Measurements from ENCODE around the gene SP3.
"Not testable (repeated sequence)": the region's sequence is repeated elsewhere in the genome, so short reads cannot be mapped to it uniquely, and the experiment has no call there.

Gene SP3

DNA sequence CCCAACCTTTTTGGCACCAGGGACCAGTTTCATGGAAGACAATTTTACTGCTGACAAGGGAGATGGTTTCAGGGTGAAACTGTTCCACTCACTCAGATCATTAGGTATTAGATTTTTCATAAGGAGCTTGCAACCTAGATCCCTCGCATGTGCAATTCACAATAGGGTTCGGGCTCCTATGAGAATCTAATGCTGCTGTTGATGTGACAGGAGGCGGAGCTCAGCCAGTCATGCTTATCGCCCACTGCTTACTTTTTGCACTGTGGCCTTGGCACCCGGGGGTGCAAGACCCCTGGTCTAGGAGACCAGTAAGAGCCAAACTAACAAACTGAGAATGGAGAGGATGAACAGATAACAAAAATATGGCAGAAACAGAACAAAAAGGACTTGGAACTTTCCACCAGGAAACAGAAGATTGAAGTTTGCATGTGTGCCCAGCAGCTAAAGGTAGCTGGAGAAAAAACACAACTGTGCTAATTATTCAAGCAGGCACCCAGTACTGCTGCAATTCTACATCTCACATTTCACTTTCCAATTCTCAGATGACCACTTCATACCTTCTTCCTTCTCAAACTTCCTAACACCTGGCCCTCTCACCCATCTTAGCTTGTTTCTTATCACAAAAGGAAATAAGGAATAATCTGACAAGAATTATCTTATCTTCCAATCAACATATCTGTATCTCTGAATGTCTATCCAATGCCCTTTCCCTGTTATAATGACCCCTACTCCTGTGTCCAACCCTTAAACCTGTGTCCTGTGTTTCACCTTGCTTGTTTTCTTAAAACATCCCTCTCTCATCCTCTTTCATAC, 24.8 kb downstream of the SP3 start:
- DNase-seq, result no peak

DNA sequence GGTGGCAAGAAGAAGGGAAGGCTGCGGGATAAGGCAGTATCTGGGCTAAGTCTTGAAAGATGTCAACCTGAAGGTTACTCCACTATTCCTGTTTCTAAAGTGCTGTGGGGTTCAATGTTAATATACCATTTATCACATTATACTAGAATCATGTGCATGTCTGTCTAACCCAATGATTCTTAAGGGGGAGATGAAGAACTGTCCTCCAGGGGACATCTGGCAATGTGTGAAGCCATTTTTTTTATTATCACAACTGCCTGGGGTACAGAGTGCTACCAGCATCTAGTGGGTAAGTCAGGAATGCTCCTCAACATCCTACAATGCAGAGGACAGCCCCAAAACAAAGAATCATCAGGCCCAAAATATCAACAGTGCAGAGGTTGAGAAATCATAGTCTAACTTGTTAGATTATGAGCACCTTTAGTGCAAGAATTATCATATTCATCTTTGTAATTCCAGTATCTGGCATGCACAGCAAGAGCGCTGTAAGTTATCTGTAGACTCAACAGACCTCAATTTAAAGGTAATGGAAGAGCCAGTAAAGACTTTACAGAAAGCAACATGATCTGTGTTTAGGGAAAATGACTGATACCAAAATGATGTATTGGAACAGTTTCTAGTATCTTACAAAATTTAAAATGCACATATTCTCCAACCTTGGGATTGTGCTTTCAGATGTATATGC, 26.3 kb downstream of the SP3 start:
- no peak for DNase-seq

DNA sequence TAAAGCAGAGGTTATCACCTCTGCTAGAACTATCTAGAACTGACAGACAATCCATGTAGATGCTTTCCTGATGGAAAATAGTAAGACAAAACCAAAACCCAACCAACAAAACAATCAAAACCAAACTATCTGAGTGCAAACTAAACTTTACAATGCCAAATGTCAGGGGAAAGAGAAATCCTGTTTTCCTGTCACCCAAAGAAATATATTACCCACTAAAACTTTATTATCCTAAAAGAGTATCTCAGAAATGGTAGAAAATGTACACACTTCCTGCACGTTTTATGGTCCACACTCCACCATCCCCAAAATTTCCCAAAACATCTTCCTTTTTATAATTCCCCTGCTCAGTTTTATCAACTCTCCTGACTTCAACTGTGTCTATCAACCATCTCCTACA, 29.9 kb downstream of the SP3 start:
- no peak for DNase-seq

DNA sequence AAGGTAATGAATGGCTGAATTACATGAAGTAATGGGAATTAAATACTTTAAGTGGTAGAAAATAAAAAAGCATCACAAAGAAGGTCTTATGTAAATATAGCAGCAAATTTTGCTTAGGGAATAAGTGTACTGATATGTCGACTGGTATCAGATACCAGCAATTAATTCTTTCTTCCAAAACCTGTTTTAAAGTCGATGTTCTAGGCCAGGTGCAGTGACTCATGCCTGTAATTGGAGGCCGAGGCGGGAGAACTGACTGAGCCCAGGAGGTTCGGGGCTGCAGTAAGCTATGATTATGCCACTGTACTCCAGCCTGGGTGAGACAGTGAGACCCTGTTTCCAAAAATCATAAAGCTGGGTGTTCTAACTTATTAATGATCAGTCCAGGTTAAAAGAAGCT, 30.3 kb downstream of the SP3 start:
- DNase-seq, result no peak

DNA sequence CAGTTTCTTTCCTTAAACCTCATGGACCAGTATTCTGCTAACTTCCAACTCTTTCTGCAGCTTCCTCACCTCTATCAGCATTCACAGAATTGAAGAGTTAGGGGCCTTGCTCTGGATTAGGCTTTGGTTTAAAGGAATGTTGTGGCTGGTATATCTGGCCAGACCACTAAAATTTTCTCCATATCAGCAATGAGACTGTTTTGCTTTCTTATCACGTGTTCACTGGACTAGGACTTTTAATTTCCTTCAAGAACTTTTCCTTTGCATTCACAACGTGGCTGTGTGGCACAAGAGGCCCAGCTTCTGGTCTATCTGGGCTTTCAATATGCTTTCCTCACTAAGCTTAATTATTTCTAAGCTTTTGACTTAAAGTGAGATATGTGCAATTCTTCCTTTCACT, 33.4 kb downstream of the SP3 start:
- DNase-seq, result no peak

DNA sequence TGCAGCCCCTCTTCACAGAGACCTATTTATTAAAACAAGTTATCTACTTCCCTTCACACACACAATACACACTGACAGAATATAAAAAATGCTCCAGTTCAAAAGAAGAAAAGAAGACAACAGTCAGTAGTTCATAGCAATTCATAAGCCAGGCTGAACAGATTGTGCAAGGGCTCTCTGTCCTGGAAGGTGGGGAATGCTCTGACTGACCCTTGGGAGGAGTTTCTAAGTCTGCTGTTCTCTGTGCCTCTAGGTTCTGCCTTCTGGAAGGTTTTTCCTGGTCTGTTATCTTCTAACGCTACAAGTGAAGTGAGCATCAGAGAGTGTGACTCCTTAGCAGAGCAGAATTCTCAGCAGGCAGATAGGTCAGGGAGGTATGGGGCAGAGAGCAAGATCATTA, 35.7 kb downstream of the SP3 start:
- DNase-seq, result no peak

DNA sequence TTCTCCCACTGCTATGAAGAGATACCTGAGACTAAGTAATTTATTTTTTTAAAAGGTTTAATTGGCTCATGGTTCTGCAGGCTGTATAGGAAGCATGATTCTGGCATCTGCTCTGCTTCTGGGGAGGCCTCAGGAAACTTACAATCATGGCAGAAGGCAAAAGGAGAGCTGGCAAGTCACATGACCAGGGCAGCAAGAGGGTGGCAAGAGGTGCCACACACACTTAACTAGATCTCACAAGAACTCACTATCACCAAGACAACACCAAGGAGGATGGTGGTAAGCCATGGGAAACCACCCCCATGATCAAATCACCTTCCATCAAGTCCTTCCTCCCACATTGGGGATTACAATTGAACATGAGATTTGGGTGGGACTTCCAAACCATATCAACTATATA, 38.3 kb downstream of the SP3 start:
- no peak for DNase-seq

DNA sequence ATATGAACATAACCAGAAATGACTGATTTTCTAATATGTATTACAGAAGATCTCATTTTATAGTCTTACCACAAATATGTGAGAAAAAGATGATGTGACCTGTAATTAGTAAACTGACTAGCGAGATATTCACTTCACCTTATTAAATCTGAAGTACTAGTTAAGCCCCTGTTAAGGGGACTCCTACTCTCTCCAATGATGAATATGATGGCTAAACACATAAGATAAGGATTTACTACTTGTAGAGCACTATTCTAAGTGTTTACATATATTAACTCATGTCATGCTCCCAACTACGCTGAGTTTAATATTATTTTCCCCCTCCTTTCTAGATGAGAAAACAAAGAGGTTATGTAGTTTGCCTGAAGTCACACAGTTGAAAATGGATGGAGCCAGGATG, 40.9 kb downstream of the SP3 start:
- DNase-seq, result no peak

DNA sequence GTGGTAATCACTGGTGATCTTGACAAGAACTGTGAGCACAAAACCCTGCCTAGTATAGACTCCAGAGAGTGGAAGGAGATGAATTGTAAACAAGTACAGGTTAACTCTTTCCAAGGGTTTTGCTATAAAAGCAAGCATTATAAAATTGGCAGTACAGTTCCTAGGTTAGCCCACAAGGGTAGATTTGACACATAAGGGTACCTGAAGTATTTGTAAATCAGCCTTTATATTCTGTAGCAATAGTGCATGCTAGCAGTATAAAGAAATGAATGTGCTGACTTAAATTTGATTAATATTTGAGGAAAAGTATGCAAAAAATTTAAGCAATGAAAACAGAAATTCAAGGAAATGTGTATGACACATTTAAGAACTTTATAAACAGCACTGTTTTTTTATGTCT, 42.4 kb downstream of the SP3 start:
- DNase-seq, result no peak

DNA sequence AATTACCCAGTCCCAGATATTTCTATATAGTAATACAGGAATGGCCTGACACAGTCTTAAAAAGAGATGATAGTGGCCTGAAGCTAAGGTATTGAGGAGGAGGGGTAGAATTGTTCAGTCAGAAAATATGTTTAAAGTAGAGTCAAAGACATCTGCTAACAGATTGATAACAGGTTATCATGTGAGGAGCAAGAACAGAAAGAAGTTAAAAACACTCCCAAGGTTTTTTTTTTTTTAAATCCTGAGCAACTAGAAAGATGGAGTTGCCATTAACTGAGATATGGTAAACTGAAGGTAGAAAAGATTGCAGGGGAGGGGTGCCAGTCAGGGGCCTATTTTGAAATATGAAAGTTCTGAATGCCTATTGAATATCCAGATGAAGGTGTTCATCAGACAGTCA, 43.1 kb downstream of the SP3 start:
- DNase-seq, result no peak

DNA sequence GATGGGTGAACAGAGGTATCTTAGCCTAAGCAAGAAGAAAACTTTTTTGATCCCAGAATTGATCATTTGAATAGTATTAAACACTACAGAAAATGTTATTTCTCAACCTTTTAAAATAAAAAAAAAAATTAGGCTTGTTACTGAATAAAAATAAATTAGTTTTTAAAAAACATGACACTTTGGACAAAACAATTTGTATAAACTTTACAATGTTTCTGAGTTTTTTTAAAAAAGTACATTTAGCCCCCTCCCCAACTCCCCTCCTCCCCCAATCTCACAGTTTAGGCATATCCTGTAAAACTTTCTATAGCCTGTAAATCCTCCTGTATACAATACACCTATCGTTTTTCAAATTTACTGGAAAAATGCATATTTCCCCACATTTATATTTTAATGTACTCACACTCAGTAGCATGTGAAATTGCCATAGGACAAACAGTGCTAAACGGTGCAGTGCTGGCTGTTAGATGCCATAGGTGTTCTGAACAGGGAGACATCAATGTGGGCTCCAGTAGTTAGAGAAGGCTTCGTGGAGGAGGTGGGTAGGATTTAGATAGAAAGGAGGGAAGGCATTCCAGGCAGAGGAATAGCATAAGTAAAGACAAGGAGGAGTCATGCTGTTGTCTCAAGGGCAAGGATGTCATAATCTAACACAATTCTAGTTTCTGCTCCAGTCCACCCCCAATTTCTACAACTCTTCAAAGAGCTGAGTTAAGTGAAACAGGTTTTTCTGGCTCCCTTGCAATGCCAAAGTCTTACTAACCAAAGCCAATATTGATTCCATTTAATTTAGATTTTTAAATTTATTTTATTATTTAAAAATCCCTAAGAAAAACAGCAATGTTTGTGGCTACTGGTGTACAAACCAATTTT, 50.9 kb downstream of the SP3 start:
- DNase-seq, result no peak

DNA sequence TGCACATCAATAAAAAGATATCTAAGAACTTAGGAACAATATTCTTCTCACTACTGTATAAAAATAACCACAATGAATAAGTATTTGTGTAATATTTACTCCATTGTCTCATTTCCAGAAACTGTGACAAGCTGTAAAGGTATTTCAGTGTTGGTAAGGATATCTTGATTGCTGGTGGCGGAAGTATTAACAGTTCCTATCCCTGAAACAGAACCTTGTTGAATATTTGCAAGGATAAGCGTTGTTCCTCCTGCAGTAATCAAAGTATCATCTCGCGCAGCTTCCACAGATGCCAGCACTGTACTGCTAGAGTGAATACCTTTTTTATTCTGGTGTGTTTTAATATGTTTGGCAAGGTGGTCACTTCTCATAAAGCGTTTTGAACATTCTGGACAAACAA, 55.3 kb downstream of the SP3 start:
- DNase-seq, result no peak

DNA sequence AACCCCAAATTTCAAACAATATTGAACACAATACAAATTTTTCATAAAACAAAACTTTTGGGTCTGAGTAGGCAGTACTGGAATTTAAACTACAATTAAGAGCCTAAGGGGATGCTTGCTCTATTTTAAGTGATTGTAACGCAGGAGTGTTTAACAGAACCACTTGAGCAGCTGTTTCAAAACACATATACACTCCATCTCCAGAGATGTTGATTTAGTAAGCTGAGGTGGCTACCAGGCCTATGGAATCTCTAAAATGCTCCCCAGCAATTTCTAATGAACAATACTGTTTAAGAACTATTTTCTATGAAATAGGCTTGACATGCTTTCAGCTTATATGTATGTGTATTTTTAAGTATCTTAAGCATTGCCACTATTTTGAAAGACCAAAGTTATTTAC, 58.5 kb downstream of the SP3 start:
- no peak for DNase-seq

DNA sequence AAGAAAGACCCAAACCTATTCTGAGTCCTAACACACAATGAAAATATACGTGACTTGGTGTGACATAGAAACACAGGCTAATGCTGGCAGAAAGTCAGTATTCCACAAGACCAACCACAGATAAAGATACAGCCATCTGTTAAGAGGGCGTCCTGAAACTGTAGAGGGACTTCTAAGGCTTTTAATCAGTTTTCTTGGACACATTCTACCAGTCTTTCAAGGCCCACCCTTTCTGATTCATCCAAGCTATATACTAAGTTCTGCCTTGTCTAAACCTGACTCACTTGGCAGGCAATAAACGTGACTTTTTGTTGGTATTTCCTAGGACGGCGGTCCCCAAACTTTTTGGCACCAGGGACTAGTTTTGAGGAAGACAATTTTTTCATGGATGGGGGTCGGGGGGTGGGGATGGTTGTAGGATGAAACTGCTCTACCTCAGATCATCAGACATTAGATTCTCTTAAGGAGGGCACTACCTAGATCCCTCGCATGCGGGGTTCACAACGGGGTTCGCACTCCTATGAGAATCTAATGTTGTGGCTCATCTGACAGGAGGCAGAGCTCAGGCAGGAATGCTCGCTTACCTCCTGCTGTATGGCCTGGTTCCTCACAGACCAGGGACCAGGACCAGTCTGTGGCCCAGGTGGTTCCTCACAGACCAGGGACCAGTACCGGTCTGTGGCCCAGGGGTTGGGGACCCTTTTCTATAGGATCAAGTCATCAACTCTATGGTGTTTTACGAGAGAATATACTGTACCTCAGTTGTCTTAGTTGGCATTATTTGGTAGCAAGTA, 61.4 kb downstream of the SP3 start:
- no peak for DNase-seq

DNA sequence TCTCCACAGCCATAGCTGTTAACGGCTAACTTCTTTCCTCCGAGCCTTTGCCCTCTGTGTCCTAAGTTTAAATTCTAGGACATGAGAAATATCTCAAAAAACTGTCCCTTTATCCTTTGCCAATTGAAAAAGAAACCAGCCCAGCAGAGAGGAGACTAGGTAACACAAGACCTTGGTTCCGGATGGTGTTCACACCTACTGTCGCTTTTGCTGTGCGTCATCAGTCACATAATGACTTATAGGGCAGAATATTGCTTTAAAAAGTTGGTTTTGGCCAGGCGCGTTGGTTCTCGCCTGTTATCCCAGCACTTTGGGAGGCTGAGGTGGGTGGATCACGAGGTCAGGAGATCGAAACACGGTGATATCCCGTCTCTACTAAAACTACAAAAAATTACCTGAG, 66.2 kb downstream of the SP3 start:
- DNase-seq, result no peak

DNA sequence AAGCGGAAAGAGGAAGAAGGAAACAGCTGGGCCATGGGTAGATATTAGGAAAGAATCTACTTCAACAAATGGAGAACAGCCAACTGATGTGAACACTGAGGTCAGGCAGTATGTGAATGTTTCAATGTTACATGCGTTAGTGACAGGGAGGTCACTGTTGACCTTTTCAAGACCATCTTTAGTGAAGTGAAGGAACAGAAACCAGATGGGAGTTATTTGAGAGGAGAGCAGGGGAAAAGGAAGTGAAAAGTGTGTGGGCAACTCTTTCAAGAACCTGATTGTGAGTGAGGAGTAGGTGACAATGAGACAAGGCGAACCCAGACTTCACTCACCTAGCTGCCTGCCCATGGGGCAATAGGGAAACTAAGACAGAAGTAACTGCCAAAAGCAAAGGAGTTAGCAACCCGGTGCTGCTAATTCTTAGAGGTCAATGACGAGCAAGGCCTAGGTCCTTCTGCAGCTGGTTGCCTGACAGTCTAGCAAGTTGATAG, 67.0 kb downstream of the SP3 start:
- no peak for DNase-seq

DNA sequence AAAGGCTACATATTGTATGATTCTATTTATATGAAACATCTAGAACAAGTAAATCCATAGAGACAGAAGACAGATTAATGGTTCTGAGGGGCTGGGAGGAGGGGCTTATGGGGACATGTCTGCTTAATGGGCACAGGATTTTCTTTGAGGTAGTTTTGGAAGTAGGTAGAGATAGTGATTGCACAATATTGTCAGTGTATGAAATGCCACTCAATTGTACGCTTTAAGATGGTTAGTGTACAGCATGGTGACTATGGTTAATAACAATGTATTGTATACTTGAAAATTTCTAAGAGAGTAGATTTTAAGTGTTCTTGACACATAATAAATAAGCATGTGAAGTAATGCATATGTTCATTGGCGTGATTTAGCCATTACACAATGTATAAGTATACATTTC, 68.4 kb downstream of the SP3 start:
- no peak for DNase-seq

DNA sequence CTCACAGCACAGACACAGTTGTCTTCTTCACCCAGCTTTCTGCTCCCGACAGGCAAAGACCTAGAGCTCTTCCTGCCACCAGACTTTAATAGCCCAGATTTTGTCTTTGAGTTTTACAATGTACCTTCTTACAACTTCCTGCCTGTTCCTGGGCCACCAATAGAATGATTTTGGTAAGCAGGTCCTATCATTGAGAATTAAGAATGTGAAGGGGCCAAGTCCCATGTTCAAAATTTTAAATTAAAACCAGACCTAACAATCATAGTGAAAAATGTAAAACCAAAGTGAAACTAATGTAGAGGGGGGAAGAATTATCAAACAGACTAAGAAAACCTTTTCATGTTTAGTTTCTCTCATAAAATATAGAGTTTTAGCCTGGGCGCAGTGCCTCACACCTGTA, 72.8 kb downstream of the SP3 start:
- DNase-seq, result no peak

DNA sequence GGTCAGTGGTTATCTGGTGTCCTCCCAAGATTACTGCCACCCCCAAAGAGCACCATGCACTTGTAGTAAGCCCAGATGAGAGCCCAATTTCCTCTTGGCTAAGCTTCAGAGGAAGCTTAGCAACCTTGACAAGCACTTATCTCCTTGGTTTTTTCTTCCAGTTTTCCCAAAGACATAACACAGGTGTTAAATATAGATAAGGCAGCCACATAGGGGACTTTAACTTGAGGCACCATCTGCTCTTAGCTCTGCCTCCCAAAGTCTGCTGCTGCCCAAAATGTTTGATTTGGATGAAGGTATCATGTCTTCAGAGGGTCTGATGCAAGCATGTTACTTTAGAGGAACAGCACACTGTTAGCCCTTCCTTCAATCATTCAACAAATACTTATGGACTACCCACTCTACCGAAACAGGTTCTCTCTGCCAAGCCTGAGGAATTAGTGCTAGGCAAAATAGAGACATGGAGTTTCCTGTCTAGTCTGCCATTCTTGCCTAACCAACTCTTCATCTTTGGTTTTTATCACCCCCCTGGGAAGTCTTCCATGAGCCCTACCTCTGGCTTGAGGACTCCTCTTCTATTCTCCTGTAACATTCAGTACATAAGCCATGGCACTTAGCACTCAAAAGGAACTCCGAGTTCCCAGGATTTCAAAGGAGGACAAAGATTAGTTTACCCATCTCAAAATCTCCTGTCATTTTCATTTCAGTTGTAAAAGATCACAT, 73.7 kb downstream of the SP3 start:
- no peak for DNase-seq

DNA sequence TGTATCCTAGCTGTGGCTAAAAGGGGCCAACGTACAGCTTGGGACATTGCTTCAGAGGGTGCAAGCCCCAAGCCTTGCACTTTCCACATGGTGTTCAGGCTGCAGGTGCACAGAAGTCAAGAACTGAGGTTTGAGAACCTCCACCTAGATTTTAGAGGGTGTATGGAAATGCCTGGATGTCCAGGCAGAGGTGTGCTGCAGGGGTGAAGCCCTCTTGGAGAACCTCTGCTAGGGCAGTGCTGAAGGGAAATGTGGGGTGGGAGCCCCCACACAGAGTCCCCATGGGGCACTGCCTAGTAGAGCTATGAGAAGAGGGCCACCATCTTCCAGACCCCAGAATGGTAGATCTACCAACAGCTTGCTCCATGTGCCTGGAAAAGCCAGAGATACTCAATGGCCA, 75.7 kb downstream of the SP3 start:
- DNase-seq, result not testable (repeated sequence)

DNA sequence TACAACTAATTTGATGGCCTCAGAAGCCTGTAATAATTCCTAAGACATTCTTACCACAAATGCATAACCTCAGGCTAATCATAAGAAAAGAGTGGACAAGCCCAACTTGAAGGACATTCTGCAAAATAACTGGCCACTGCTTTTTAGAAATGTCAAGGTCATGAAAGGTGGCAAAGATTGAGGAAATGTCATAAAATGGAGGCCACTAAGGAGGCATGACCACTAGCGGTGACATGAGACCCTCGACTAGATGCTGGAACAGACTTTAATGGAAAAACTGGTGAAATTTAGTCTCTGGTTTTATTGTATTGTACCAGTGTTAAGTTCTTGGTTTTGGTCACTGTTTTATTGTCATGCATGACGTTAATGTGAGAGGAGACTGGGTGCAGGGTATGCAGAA, 78.6 kb downstream of the SP3 start:
- no peak for DNase-seq

Data from cortex of kidney (tissue), 1 donor.